GM12892 (cell line): Measurements from ENCODE around the gene NOXRED1.

ENCODE experiments used
- DNase-seq: peaks from one replicate; pipeline ENCODE4 v3.0.0; 2011; ENCODE audit not compliant: insufficient read length
- FAIRE-seq: peaks from 2 replicates; lab custom pipeline; 2011; peaks lifted over from hg19 to GRCh38; lab: Jason Lieb, UNC
- POLR2A ChIP-seq: IDR thresholded peaks from 2 replicates; pipeline ENCODE4 v1.6.1; 2011; ENCODE audit warnings: low read depth, low read length, control low read depth
- POLR2AphosphoS5 ChIP-seq: IDR thresholded peaks from 2 replicates; pipeline ENCODE4 v1.6.1; 2011; ENCODE audit warnings: low read depth, low read length, control low read depth
- TAF1 ChIP-seq: IDR thresholded peaks from 2 replicates; pipeline ENCODE4 v1.6.1; 2011; ENCODE audit warnings: low read depth, mild to moderate bottlenecking, control low read depth, low read length, borderline replicate concordance

NOXRED1 gene

GRCh38 chr14:77407158-77407557 is 16.2 kb downstream of the NOXRED1 start:
- no peak for DNase-seq
- FAIRE-seq = no peak
- TF ChIP-seq POLR2A (no peak), POLR2AphosphoS5 (no peak), TAF1 (no peak)

- TF ChIP-seq POLR2AphosphoS5 (no peak), POLR2A (no peak), TAF1 (no peak)
- no peak for FAIRE-seq
- no peak for DNase-seq
These were observed 16.6 kb downstream of the NOXRED1 start for GRCh38 chr14:77406718-77407117.

- FAIRE-seq = no peak
These were observed 17.2 kb downstream of the NOXRED1 start for GRCh38 chr14:77406086-77406485.

DNA sequence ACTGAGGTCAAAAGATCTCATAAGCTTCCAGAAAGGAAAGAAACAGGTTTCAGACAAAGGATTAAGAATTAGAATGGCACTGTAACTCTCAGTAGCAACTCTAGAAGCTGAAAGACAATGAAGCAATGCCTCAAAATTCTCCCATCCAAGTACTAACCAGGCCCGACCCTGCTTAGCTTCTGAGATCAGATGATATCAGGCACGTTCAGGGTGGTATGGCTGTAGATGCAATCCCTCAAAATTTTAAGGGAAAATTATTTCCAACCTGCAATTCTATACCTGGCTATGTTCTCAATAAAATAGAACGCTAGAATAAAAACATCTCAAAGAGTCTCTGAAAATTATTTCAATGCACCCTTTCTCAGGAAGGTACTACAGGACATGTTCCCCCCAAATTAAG is 19.6 kb downstream of the NOXRED1 start:
- DNase-seq (no peak), FAIRE-seq (no peak)
- TF ChIP-seq POLR2AphosphoS5 = no peak
- TF ChIP-seq TAF1 = no peak
- no peak for TF ChIP-seq POLR2A

More at GRCh38 chr14:77406086-77406485, 17.2 kb downstream of the NOXRED1 start:
- TF ChIP-seq TAF1 (no peak), POLR2A (no peak), POLR2AphosphoS5 (no peak)
- no peak for DNase-seq

DNA sequence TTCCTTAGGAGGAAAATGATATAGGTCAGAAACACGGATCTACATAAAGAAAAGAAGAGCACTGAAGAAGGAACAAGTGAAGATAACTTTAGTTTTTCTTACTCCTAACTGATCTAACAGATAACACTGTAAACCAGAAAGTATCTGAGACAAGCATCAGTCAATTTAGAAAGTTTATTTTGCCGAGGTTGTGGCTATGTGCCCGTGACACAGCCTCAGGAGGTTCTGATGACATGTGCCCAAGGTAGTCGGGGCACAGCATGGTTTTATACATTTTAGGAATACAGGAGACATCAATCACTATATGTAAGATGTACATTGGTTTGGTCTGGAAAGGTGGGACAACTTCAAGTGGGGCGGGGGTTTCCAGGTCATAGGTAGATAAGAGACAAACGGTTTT is 23.1 kb downstream of the NOXRED1 start:
- TF ChIP-seq TAF1 (no peak), POLR2A (no peak), POLR2AphosphoS5 (no peak)
- FAIRE-seq = no peak
- no peak for DNase-seq

DNA sequence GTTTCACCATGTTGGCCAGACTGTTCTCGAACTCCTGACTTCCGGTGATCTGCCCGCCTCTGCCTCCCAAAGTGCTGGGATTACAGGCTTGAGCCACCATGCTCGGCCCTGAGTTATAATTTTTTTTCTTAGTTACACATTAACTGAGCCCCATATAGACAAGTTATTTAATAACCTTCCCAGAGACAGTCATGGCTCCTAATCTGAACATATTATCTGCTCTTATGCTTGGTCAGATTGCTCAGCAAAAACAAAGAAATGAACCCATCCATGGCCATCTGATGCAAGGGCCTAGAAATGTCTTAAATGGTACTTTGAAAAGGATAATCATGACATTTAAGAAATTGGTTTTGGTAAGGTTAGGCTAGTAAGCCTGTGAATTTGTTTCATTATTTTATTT is 33.1 kb downstream of the NOXRED1 start:
- FAIRE-seq = no peak
- TF ChIP-seq POLR2A = no peak
- TF ChIP-seq TAF1 = no peak
- TF ChIP-seq POLR2AphosphoS5 = no peak
- DNase-seq = no peak

- DNase-seq = no peak
- FAIRE-seq = no peak
- no peak for TF ChIP-seq POLR2A
- TF ChIP-seq POLR2AphosphoS5 = no peak
- no peak for TF ChIP-seq TAF1
These were observed 44.6 kb downstream of the NOXRED1 start for GRCh38 chr14:77378701-77379100.

DNA sequence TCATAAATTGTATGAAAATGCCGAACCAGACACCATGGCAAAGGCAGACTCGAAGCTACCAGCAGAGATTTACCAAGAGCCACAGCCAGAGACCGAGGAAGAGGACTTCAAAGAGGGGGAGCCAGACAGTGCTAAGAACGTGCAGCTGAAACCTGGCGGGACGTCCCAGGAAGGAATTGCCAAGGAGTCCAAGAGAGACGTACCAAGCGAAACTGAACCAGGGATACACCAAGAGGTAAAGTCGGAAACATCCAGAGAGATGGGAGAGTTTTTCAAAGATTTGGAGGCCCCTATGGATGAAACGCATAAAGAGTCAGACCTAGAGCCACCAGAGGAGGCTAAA is 45.9 kb downstream of the NOXRED1 start:
- FAIRE-seq (no peak), DNase-seq (no peak)
- TF ChIP-seq POLR2AphosphoS5 (no peak), POLR2A (no peak), TAF1 (no peak)

- FAIRE-seq = peak; percentile 93
- TF ChIP-seq TAF1 = peak; percentile 50; the same call in 1 of the 2 replicates
- TF ChIP-seq POLR2A = peak; percentile 39; the same call in 1 of the 2 replicates
- TF ChIP-seq POLR2AphosphoS5 = 0 out of 2 replicates have a peak, but pooled peaks have one; percentile 52
- DNase-seq = peak; percentile 83
These were observed 46.4 kb downstream of the NOXRED1 start, which contains the start of the genes SAMD15 and TMED8 for GRCh38 chr14:77376771-77377501. Gene SAMD15, plus strand, starts transcription at chr14:77377379. Its CDS starts 40 bp downstream, at chr14:77377419. Gene TMED8, minus strand, starts transcription at chr14:77377094. Its CDS starts 41 bp downstream, at chr14:77377053.

GRCh38 chr14:77375973-77376770 is 47.2 kb downstream of the NOXRED1 start:
- FAIRE-seq = peak; percentile 67
- DNase-seq = no peak
- TF ChIP-seq POLR2AphosphoS5 (no peak), TAF1 (no peak), POLR2A (no peak)

GRCh38 chr14:77375164-77375950 is 48.0 kb downstream of the NOXRED1 start:
- TF ChIP-seq POLR2AphosphoS5 (no peak), TAF1 (no peak), POLR2A (no peak)
- peak; percentile 81 for FAIRE-seq
- DNase-seq = no peak

GRCh38 chr14:77372304-77372841 is 51.0 kb downstream of the NOXRED1 start:
- no peak for DNase-seq
- TF ChIP-seq POLR2A = no peak
- TF ChIP-seq POLR2AphosphoS5 = no peak
- no peak for TF ChIP-seq TAF1
- peak; percentile 78 for FAIRE-seq
